Panc1 (cell line): Measurements from ENCODE around the gene SULT2B1. TPM values are rescaled to one million over a fixed set of nuclear protein-coding genes. Genes with fewer than 3 reads are reported as not detected.

Source experiments
- ATAC-seq: fragments of 200-7000 bp; cut with Tn5 transposase; 2 replicates; pipeline ENCODE4 v1.9.1; 2020; ENCODE audit warnings: mild to moderate bottlenecking, moderate library complexity
- BruUV-seq: library from RNA; stranded (reverse); fragments of 400-500 nt; replicated peaks from 2 replicates; lab custom pipeline; 2021; lab: Mats Ljungman, UMichigan
- CTCF ChIA-PET: fragments of 300-600 bp; sonication (Branson Sonifier 250); formaldehyde crosslinking; loops from one replicate; lab custom pipeline; 2022; ENCODE audit warnings: antibody characterized with exemption; lab: Charles Lee
- POLR2A ChIA-PET: fragments of 300-600 bp; sonication (Branson Sonifier 250); formaldehyde crosslinking; loops from one replicate; lab custom pipeline; 2022; ENCODE audit warnings: antibody characterized with exemption; lab: Charles Lee
- DNase-seq: peaks from one replicate; pipeline ENCODE4 v3.0.0-alpha.2; 2010; ENCODE audit warnings: low read depth, low spot score
- H3K27ac ChIP-seq: 2 replicates; pipeline ENCODE4 v1.5.1; 2011; ENCODE audit warnings: mild to moderate bottlenecking, low read length, inconsistent platforms
- H3K27me3 ChIP-seq: fragments of 200-500 bp; sonication (Bioruptor generic); 2 replicates; pipeline ENCODE4 v1.6.0; 2014; ENCODE audit warnings: low read length, inconsistent platforms; ENCODE audit not compliant: control insufficient read depth, insufficient read depth
- H3K36me3 ChIP-seq: fragments of 200-500 bp; sonication (Bioruptor generic); 2 replicates; pipeline ENCODE4 v1.5.1; 2014; ENCODE audit warnings: inconsistent platforms, mild to moderate bottlenecking, low read length, moderate library complexity; ENCODE audit not compliant: control insufficient read depth, insufficient read depth
- H3K4me1 ChIP-seq: 2 replicates; pipeline ENCODE4 v1.5.1; 2011; ENCODE audit warnings: inconsistent platforms, mild to moderate bottlenecking, low read length, moderate library complexity; ENCODE audit not compliant: control insufficient read depth, insufficient read depth
- H3K4me3 ChIP-seq, 2 experiments: 2 replicates each; pipeline ENCODE4 v1.5.1; 2011 to 2012; ENCODE audit warnings: low read depth in 2 of 2, low read length in 2 of 2, mild to moderate bottlenecking in 2 of 2, inconsistent platforms in 1 of 2, moderate library complexity in 1 of 2
- H3K9me3 ChIP-seq: fragments of 200-500 bp; sonication (Bioruptor generic); 2 replicates; pipeline ENCODE4 v1.5.1; 2014; ENCODE audit warnings: low read depth, mild to moderate bottlenecking, inconsistent platforms, low read length, moderate library complexity; ENCODE audit not compliant: control insufficient read depth, insufficient read depth
- POLR2AphosphoS5 ChIP-seq: IDR thresholded peaks from 2 replicates; pipeline ENCODE4 v1.6.1; 2012; ENCODE audit warnings: mild to moderate bottlenecking, low read depth, low read length, moderate library complexity
- SIN3A ChIP-seq: IDR thresholded peaks from 2 replicates; pipeline ENCODE4 v1.6.1; 2012; ENCODE audit warnings: low read depth, mild to moderate bottlenecking, low read length, moderate library complexity, borderline replicate concordance; ENCODE audit not compliant: insufficient read depth
- TCF7L2 ChIP-seq: IDR thresholded peaks from 2 replicates; pipeline ENCODE4 v1.6.1; 2011; ENCODE audit warnings: mild to moderate bottlenecking, low read depth, low read length, inconsistent platforms
- in situ Hi-C: cut with HindIII; loops from 2 replicates; pipeline ENCODE4 v1.10.0; 2016; ENCODE audit warnings: low sequenced_read_pairs, low pct_unique_long_range_greater_than_20kb
- intact Hi-C: fragments of 100-400 bp; cut with micrococcal nuclease; formaldehyde crosslinking; loops from one replicate; pipeline ENCODE4 v1.10.0; 2022; ENCODE audit not compliant: unreplicated experiment
- total RNA-seq: library from RNA; stranded (reverse); gene quantifications from one replicate; pipeline ENCODE4 v1.2.1, GENCODE V29; 2021; ENCODE audit not compliant: unreplicated experiment
- TF ChIP-seq, protein P1 (sequence below), 2 experiments: IDR thresholded peaks; 2 replicates each; pipeline ENCODE4 v1.6.1; 2011 to 2012; ENCODE audit warnings: low read depth in 2 of 2, control low read depth in 1 of 2, low read length in 1 of 2, mild to moderate bottlenecking in 1 of 2, moderate library complexity in 1 of 2; ENCODE audit not compliant: insufficient read depth in 1 of 2
- TF ChIP-seq, protein P2 (sequence below): fragments of 450-650 bp; IDR thresholded peaks from 2 replicates; pipeline ENCODE4 v1.5.1; 2017; ENCODE audit warnings: mild to moderate bottlenecking

Gene SULT2B1
- total RNA-seq, 1 experiment from 2014 or later: 3.6 TPM

DNA sequence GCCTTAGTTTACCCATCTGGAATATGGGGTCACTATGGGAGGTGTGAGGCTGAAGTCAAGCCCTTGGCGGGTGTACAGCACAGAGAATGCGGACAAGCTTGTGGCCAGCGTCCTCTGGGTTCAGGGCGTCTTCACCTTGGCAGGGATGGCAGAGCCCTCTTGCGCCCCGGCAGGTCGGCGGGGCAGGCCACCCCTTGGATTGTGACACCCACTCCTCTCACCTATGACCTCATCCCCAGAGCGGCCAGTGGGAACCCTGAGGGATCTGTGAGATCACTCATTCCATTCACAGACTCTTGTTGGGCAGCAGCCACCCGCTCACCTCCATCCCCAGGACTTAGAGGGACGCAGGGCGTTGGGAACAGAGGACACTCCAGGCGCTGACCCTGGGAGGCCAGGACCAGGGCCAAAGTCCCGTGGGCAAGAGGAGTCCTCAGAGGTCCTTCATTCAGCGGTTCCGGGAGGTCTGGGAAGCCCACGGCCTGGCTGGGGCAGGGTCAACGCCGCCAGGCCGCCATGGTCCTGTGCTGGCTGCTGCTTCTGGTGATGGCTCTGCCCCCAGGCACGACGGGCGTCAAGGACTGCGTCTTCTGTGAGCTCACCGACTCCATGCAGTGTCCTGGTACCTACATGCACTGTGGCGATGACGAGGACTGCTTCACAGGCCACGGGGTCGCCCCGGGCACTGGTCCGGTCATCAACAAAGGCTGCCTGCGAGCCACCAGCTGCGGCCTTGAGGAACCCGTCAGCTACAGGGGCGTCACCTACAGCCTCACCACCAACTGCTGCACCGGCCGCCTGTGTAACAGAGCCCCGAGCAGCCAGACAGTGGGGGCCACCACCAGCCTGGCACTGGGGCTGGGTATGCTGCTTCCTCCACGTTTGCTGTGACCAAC, 54.7 kb downstream of the SULT2B1 start, which contains the start of gene SPACA4:
TSS of gene SPACA4 (plus strand) at position 280 of the 896 bp plus-strand sequence. CDS start at position 517, 237 bp downstream.
- in situ Hi-C loops (no loop called here), intact Hi-C loops (no loop called here)
- H3K27me3 ChIP-seq: no peaks in the 10 kb centered on the region
- no peak within 1 kb of the TSS for H3K27ac ChIP-seq
- no peak for ATAC-seq
- POLR2A ChIA-PET: no interaction called here
- no peaks in the 10 kb centered on the region for H3K36me3 ChIP-seq
- TF ChIP-seq SIN3A (no peak), TCF7L2 (no peak), POLR2AphosphoS5 (no peak)
- TF ChIP-seq, protein P1, sequence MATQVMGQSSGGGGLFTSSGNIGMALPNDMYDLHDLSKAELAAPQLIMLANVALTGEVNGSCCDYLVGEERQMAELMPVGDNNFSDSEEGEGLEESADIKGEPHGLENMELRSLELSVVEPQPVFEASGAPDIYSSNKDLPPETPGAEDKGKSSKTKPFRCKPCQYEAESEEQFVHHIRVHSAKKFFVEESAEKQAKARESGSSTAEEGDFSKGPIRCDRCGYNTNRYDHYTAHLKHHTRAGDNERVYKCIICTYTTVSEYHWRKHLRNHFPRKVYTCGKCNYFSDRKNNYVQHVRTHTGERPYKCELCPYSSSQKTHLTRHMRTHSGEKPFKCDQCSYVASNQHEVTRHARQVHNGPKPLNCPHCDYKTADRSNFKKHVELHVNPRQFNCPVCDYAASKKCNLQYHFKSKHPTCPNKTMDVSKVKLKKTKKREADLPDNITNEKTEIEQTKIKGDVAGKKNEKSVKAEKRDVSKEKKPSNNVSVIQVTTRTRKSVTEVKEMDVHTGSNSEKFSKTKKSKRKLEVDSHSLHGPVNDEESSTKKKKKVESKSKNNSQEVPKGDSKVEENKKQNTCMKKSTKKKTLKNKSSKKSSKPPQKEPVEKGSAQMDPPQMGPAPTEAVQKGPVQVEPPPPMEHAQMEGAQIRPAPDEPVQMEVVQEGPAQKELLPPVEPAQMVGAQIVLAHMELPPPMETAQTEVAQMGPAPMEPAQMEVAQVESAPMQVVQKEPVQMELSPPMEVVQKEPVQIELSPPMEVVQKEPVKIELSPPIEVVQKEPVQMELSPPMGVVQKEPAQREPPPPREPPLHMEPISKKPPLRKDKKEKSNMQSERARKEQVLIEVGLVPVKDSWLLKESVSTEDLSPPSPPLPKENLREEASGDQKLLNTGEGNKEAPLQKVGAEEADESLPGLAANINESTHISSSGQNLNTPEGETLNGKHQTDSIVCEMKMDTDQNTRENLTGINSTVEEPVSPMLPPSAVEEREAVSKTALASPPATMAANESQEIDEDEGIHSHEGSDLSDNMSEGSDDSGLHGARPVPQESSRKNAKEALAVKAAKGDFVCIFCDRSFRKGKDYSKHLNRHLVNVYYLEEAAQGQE (IDR thresholded peaks at IDR 0.05; ENCODE audit: insufficient read depth in 1 of 2, low read depth in 2 of 2, low read length in 1 of 2): no peak
- TF ChIP-seq, protein P2, sequence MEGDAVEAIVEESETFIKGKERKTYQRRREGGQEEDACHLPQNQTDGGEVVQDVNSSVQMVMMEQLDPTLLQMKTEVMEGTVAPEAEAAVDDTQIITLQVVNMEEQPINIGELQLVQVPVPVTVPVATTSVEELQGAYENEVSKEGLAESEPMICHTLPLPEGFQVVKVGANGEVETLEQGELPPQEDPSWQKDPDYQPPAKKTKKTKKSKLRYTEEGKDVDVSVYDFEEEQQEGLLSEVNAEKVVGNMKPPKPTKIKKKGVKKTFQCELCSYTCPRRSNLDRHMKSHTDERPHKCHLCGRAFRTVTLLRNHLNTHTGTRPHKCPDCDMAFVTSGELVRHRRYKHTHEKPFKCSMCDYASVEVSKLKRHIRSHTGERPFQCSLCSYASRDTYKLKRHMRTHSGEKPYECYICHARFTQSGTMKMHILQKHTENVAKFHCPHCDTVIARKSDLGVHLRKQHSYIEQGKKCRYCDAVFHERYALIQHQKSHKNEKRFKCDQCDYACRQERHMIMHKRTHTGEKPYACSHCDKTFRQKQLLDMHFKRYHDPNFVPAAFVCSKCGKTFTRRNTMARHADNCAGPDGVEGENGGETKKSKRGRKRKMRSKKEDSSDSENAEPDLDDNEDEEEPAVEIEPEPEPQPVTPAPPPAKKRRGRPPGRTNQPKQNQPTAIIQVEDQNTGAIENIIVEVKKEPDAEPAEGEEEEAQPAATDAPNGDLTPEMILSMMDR: no peak
- CTCF ChIA-PET: no interaction called here
- BruUV-seq: no TSS peak
- DNase-seq: no peak
- no peaks in the 10 kb centered on the region for H3K9me3 ChIP-seq
- H3K4me3 ChIP-seq: no peak within 1 kb of the TSS
- H3K4me1 ChIP-seq: peaks cover 4% of the 10 kb centered on the region; the same call in 1 of the 2 replicates

DNA sequence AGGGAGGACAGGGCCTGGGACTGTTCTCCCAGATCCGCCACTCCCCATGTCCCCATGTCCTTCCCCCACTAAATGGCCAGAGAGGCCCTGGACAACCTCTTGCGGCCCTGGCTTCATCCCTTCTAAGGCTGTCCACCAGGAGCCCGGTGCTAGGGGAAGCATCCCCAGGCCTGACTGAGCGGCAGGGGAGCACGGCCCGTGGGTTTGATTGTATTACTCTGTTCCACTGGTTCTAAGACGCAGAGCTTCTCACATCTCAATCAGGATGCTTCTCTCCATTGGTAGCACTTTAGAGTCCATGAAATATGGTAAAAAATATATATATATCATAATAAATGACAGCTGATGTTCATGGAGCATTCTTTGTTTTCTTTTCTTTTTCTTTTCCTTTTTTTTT, 55.4 kb downstream of the SULT2B1 start:
- intact Hi-C loops: no loop called here
- no peaks in the 10 kb centered on the region for H3K36me3 ChIP-seq
- no TSS peak for BruUV-seq
- POLR2A ChIA-PET: no interaction called here
- in situ Hi-C loops: no loop called here
- CTCF ChIA-PET: interaction anchor here (0.6 kb wide), 1 partner anchor 102 kb away, joined by 3 read pairs; no protein-coding TSS in a partner anchor
- peaks cover 4% of the 10 kb centered on the region; the same call in 1 of the 2 replicates for H3K4me1 ChIP-seq
- DNase-seq (no peak), ATAC-seq (no peak)
- TF ChIP-seq, protein P2: no peak
- TF ChIP-seq, protein P1 (IDR thresholded peaks at IDR 0.05; ENCODE audit: insufficient read depth in 1 of 2, low read depth in 2 of 2, low read length in 1 of 2): no peak
- TF ChIP-seq SIN3A (no peak), TCF7L2 (no peak), POLR2AphosphoS5 (no peak)
- H3K4me3 ChIP-seq: no peak overlapping the region
- no peaks in the 10 kb centered on the region for H3K9me3 ChIP-seq
- no peaks in the 10 kb centered on the region for H3K27me3 ChIP-seq
- no peak overlapping the region for H3K27ac ChIP-seq
